COLO668 (cell line): ENCODE data around the gene RNF169.

Source experiments
- DNase-seq: peaks from one replicate; lab custom pipeline; 2025; ENCODE audit not compliant: unreplicated experiment; lab: John Stamatoyannopoulos, UW

RNF169 gene

DNA sequence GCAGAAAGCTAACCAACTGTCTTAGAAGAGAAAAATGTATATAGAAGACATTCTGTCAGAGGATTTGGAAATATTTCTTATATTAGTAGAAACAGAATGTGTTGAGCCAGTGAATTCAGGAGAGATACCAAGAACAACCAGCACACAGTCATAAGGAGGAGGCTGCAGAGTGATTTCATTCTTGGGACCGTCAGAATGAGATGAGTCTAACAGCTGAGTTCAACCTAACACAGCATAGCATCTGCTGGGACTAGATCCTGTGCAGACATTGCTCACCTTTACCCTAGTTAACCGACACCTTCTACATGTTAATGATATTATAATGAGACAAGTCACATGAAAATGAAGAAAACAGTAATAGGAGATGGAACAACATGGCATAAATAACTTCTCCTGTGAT is 114.8 kb downstream of the RNF169 start:
- DNase-seq: no peak

DNA sequence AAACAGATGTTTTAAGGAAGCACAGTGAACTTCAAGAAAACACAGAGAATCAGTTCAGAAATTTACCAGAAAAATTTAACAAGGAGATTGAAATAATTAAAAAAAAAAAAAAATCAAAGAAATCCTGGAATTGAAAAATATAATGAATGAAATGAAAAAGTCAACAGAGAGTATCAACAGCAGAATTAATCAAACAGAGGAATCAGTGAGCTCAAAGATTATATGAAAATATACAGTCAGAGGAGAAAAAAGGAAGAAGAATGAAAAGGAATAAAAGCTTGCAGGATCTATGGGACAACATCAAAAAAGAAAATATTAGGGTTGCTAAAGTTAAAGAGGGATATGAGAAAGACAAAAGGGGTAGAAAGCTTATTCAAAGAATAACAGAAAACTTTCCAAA is 117.9 kb downstream of the RNF169 start:
- no peak for DNase-seq

DNA sequence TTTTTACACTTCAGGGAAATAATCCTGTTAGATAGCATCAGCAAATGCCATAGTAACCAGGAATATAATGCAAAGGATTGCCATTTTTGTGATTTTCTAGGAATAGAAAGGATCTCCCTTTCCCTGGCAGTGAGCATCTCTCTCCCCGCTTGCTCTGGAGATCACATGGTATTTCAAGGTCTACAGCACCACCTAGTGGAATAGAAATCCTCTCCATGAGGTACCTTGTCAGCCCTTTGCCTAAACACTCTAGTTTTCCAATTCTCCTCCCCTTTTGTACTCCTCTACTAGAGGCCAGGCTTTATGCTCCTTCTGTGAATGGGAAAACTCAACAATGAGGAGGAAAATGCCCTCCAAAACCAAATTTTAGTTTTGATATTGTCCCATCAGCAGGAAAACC is 121.8 kb downstream of the RNF169 start:
- no peak for DNase-seq

DNA sequence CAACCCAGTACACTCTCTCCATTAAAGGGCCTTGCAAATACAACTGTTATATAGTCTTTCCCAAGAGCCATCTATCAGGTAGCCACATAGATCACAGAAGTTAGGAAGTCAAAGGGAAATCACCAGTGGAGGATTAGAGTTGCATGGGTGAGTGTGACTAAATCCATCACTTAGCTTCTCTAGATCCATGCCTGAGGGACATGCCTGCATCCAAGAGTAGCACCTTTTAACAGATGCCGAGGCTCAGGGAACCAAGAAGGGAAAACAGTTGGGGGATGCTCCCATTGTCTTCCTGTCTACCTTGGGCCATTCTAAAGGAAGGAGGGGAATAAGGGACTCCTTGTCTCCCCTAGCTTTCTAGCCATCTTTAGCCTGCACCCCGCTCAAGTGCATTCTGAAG is 122.4 kb downstream of the RNF169 start:
- no peak for DNase-seq

DNA sequence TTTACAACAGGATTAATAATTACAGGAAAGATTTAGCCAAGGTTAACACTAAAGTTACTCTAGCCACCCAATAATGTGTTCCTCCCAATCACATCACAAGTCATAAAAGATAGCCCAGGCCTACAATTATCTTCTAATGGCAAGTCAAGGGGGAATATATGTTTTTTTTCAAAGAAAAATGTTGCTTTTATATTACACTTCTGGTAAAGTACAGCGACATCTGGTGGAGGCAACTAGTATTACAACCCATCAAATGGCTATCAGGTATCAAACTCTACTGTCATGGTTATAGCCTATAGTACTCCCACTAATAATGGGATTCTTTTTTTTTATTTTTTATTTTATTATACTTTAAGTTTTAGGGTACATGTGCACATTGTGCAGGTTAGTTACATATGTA is 128.5 kb downstream of the RNF169 start:
- peak; percentile 3 for DNase-seq
